Gastroesophageal sphincter (tissue), 4 donors: Measurements from ENCODE around the gene IRF1. TPM values are rescaled to one million over a fixed set of nuclear protein-coding genes. Genes with fewer than 3 reads are reported as not detected.
A peak's percentile ranks its signal among the peaks of the same experiment; 100 is the strongest.

ENCODE experiments used
- ATAC-seq: fragments of 150-250 bp; one replicate; pipeline ENCODE4 v1.9.1; 2016; ENCODE audit warnings: mild to moderate bottlenecking, moderate library complexity
- H3K27ac ChIP-seq, 4 donors: fragments of 200-600 bp; sonication (generic) in 3 of 4; 1 replicate in 3 of 4; 2 replicates in 1 of 4; pipeline ENCODE4 v1.5.1; 2016 to 2019
- H3K27me3 ChIP-seq: fragments of 200-600 bp; sonication (generic); one replicate; pipeline ENCODE4 v1.5.1; 2019
- H3K36me3 ChIP-seq, 2 donors: fragments of 200-600 bp; sonication (generic); one replicate each; pipeline ENCODE4 v1.5.1; 2019; ENCODE audit warnings: control low read depth in 1 of 2
- H3K4me1 ChIP-seq, 3 donors: fragments of 200-600 bp; sonication (generic); 1 replicate in 2 of 3; 2 replicates in 1 of 3; pipeline ENCODE4 v1.5.1; 2016 to 2019; ENCODE audit warnings: control low read depth in 2 of 3
- H3K4me3 ChIP-seq, 2 donors: fragments of 200-600 bp; sonication (generic); one replicate each; pipeline ENCODE4 v1.5.1; 2019; ENCODE audit warnings: mild to moderate bottlenecking in 1 of 2, moderate library complexity in 1 of 2
- H3K9me3 ChIP-seq, 3 donors: fragments of 200-600 bp; sonication (generic); one replicate each; pipeline ENCODE4 v1.5.1; 2017 to 2019; ENCODE audit warnings: control low read depth in 2 of 3
- CTCF ChIP-seq, 4 experiments: fragments of 200-600 bp in 2 of 4; fragments of 450-650 bp in 2 of 4; sonication (generic) in 1 of 4; IDR thresholded peaks; one replicate each; pipeline ENCODE4 v1.5.1; 2017 to 2019; ENCODE audit warnings: antibody characterized with exemption in 4 of 4, mild to moderate bottlenecking in 2 of 4, moderate library complexity in 2 of 4
- EP300 ChIP-seq: sonication (generic); formaldehyde crosslinking; IDR thresholded peaks from one replicate; pipeline ENCODE4 v1.6.1; 2017; ENCODE audit warnings: antibody characterized with exemption, mild to moderate bottlenecking
- POLR2A ChIP-seq, 2 donors: fragments of 450-650 bp; IDR thresholded peaks; one replicate each; pipeline ENCODE4 v1.6.1; 2017; ENCODE audit warnings: antibody characterized with exemption in 2 of 2, mild to moderate bottlenecking in 2 of 2, moderate library complexity in 1 of 2
- POLR2AphosphoS5 ChIP-seq: sonication (generic); formaldehyde crosslinking; IDR thresholded peaks from one replicate; pipeline ENCODE4 v1.6.1; 2017; ENCODE audit warnings: antibody characterized with exemption
- WGBS, 2 donors: methylation state at CpG; one replicate each; pipeline ENCODE4 v1.1.5; 2018; ENCODE audit warnings: low coverage in 1 of 2; 5-methylcytosine and 5-hydroxymethylcytosine counted together
- total RNA-seq, 4 donors: library from RNA; depleted of rRNA; stranded (reverse); fragments of >200 nt; gene quantifications; one replicate each; pipeline ENCODE4 v1.1.0, GENCODE V29; 2016

Gene IRF1
- total RNA-seq, 4 donors from 2014 or later: 10.9 to 74.3 (median 19.4) TPM

DNA sequence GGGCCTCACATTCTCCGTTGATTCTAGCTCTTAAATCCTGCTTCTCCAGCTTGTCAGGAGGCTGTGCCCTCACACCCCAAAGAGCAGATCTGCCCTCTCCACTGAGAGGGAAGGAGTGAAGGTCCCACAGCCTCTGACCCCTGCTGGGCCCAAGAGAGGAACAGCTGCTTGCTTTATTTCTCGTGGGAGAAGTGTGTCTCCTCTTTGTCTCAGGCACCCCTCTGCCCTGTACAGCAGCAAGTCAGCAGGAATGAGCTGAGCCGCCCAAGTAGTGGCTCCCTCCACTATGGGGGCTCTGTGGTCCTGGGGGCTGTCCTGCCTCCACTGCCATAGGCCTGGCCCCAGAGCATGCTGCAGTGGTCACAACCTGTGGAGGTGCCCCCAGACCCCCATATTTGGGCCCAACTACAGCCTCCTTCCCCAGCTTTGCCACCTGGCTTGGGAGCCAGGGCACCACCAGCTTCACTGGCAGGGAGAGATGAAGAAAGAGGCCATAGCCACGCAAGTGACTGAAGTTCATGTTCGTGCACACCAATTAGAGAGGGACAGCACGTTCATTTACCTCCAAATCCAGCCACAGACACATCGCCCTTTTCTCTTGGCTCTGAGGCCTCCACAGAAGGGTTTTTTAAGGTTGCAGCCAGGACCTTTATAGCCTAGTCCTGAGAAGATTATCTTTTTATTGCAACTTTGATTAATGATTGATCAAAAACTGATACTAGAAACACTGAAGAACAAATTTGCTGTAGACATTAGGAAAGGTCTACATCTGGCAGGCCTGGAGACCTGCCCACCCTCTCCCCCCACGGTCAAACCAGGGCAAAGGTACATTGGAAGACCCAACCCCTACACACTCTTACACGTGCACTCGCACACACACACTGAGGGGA is 27.5 kb downstream of the IRF1 start:
- peaks cover 0 to 76% (median 30%) of the 10 kb centered on the region in 3 donors for H3K4me1 ChIP-seq
- no peak for TF ChIP-seq POLR2AphosphoS5
- ATAC-seq: no peak
- no peak overlapping the region for H3K4me3 ChIP-seq
- peak overlapping the region in 1 of 4 donors; percentile 73 for H3K27ac ChIP-seq
- peaks cover 0 to 44% of the 10 kb centered on the region in 2 donors for H3K36me3 ChIP-seq
- WGBS, 2 donors: 86 to 91% methylated on average over 7 to 8 of the region's 10 CpGs
- H3K27me3 ChIP-seq: no peaks in the 10 kb centered on the region
- H3K9me3 ChIP-seq: no peaks in the 10 kb centered on the region

- H3K4me3 ChIP-seq: no peak overlapping the region
- no peaks in the 10 kb centered on the region for H3K9me3 ChIP-seq
- WGBS, 2 donors: 81 to 93% methylated on average over 4 to 5 of the region's 6 CpGs
- H3K4me1 ChIP-seq: peaks cover 0 to 76% (median 31%) of the 10 kb centered on the region in 3 donors
- no peak overlapping the region for H3K27ac ChIP-seq
- TF ChIP-seq CTCF (IDR thresholded peaks at IDR 0.05): no peak
- TF ChIP-seq POLR2A (IDR thresholded peaks at IDR 0.05): no peak
- no peak for TF ChIP-seq EP300
- TF ChIP-seq POLR2AphosphoS5: no peak
- H3K27me3 ChIP-seq: no peaks in the 10 kb centered on the region
- no peak for ATAC-seq
- peaks cover 0 to 40% of the 10 kb centered on the region in 2 donors for H3K36me3 ChIP-seq
Measured at GRCh38 chr5:132462333-132462732, 28.2 kb downstream of the IRF1 start.

- no peak for ATAC-seq
- Histone ChIP-seq H3K4me1 (peaks cover 0 to 76% (median 36%) of the 10 kb centered on the region in 3 donors), H3K36me3 (peaks cover 0 to 41% of the 10 kb centered on the region in 2 donors), H3K4me3 (no peak overlapping the region), H3K27ac (no peak overlapping the region), H3K27me3 (no peaks in the 10 kb centered on the region), H3K9me3 (no peaks in the 10 kb centered on the region)
- TF ChIP-seq POLR2A (IDR thresholded peaks at IDR 0.05) (no peak), EP300 (no peak)
- WGBS, 2 donors: 54 to 61% methylated on average over 2 of the region's 2 CpGs
Measured at GRCh38 chr5:132461569-132462070, 29.0 kb downstream of the IRF1 start.

DNA sequence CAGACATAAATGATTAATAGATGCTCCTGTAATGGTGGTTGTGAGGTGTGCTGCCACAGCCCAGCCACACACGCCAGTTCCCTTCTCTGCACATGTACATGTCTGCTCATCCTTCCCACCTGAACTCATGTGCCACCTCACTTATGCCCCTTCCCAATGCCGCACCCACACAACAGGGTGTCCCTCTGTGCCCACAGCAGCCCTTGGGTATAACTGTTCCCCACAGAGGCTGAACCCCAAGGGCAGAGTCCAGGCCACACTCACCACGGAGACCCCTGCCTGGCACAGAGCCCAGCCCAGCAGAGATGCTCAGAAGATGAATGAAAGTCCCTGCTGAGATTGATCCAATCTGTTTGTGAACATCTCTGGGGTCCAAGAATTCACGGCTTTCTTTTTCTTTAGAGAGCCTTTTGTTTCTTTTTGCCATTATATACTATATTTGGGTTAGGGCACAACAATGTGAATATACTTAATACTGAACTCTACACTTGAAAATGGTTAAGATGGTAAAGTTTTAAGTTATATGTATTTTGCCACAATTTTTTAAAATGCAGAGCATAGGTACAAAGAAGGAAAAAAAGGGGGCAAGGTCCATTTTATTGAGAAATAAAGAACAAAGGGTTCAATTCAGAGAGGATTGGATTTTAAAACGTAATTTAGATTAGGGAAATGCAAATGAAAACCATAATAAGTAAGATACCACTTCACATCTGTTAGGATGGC is 29.6 kb downstream of the IRF1 start:
- no peaks in the 10 kb centered on the region for H3K27me3 ChIP-seq
- H3K27ac ChIP-seq: no peak overlapping the region
- ATAC-seq: no peak
- TF ChIP-seq CTCF (IDR thresholded peaks at IDR 0.05) (no peak), POLR2A (IDR thresholded peaks at IDR 0.05) (no peak), POLR2AphosphoS5 (no peak), EP300 (no peak)
- no peak overlapping the region for H3K4me3 ChIP-seq
- WGBS, 2 donors: 40 to 82% methylated on average over 1 to 4 of the region's 5 CpGs
- H3K36me3 ChIP-seq: peaks cover 0 to 42% of the 10 kb centered on the region in 2 donors
- H3K4me1 ChIP-seq: peaks cover 0 to 76% (median 42%) of the 10 kb centered on the region in 3 donors
- H3K9me3 ChIP-seq: no peaks in the 10 kb centered on the region

- H3K36me3 ChIP-seq: peaks cover 0 to 46% of the 10 kb centered on the region in 2 donors
- no peak overlapping the region for H3K27ac ChIP-seq
- H3K27me3 ChIP-seq: no peaks in the 10 kb centered on the region
- TF ChIP-seq POLR2A (IDR thresholded peaks at IDR 0.05): no peak
- TF ChIP-seq CTCF (IDR thresholded peaks at IDR 0.05): peak in 2 of 4 experiments; percentile 13 to 23
- peaks cover 0 to 76% (median 45%) of the 10 kb centered on the region in 3 donors for H3K4me1 ChIP-seq
- 81 to 89% methylated on average over 5 of the region's 8 CpGs for WGBS, 2 donors
- no peak for ATAC-seq
- H3K9me3 ChIP-seq: no peaks in the 10 kb centered on the region
- no peak overlapping the region for H3K4me3 ChIP-seq
Measured at GRCh38 chr5:132459983-132460838, 30.4 kb downstream of the IRF1 start.
